ENCODE measurements around the gene MAP3K2.

Gene MAP3K2

GRCh38 chr2:127305990-127306585 lies 81.7 kb downstream of the MAP3K2 start:
- DNase-seq (ENCODE audit: extremely low read depth in 1 of 2, low read depth in 1 of 2): no peak

- DNase-seq (ENCODE audit: extremely low read depth in 1 of 2, low read depth in 1 of 2): no peak
These were observed 85.6 kb downstream of the MAP3K2 start for GRCh38 chr2:127302168-127302567.

GRCh38 chr2:127293748-127294562 lies 93.8 kb downstream of the MAP3K2 start, which contains the start of gene ERCC3:
ERCC3 (minus strand) TSS chr2:127294144; CDS start chr2:127294081, 63 bp downstream.
- peak; percentile 35 to 71 for DNase-seq (ENCODE audit: extremely low read depth in 1 of 2, low read depth in 1 of 2)

GRCh38 chr2:127293386-127293747 lies 94.4 kb downstream of the MAP3K2 start:
- DNase-seq (ENCODE audit: extremely low read depth in 1 of 2, low read depth in 1 of 2): no peak

- no peak for DNase-seq (ENCODE audit: extremely low read depth in 1 of 2, low read depth in 1 of 2)
These were observed 99.5 kb downstream of the MAP3K2 start for GRCh38 chr2:127288274-127288673.

GRCh38 chr2:127283275-127283674 lies 104.5 kb downstream of the MAP3K2 start:
- DNase-seq (ENCODE audit: extremely low read depth in 1 of 2, low read depth in 1 of 2): no peak

GRCh38 chr2:127280693-127281092 lies 107.1 kb downstream of the MAP3K2 start:
- DNase-seq (ENCODE audit: extremely low read depth in 1 of 2, low read depth in 1 of 2): no peak

GRCh38 chr2:127279781-127280180 lies 108.0 kb downstream of the MAP3K2 start:
- DNase-seq (ENCODE audit: extremely low read depth in 1 of 2, low read depth in 1 of 2): no peak

GRCh38 chr2:127278959-127279358 lies 108.8 kb downstream of the MAP3K2 start:
- DNase-seq (ENCODE audit: extremely low read depth in 1 of 2, low read depth in 1 of 2): no peak

- DNase-seq (ENCODE audit: extremely low read depth in 1 of 2, low read depth in 1 of 2): no peak
These were observed 110.7 kb downstream of the MAP3K2 start for GRCh38 chr2:127277028-127277427.

- DNase-seq (ENCODE audit: extremely low read depth in 1 of 2, low read depth in 1 of 2): no peak
These were observed 112.0 kb downstream of the MAP3K2 start for GRCh38 chr2:127275789-127276188.

- no peak for DNase-seq (ENCODE audit: extremely low read depth in 1 of 2, low read depth in 1 of 2)
These were observed 112.4 kb downstream of the MAP3K2 start for GRCh38 chr2:127275356-127275755.

GRCh38 chr2:127270663-127271062 lies 117.1 kb downstream of the MAP3K2 start:
- DNase-seq (ENCODE audit: extremely low read depth in 1 of 2, low read depth in 1 of 2): no peak

GRCh38 chr2:127261804-127262406 lies 125.9 kb downstream of the MAP3K2 start:
- no peak for DNase-seq (ENCODE audit: extremely low read depth in 1 of 2, low read depth in 1 of 2)

GRCh38 chr2:127259355-127259754 lies 128.4 kb downstream of the MAP3K2 start:
- DNase-seq (ENCODE audit: extremely low read depth in 1 of 2, low read depth in 1 of 2): no peak

- DNase-seq (ENCODE audit: extremely low read depth in 1 of 2, low read depth in 1 of 2): no peak
These were observed 130.9 kb downstream of the MAP3K2 start for GRCh38 chr2:127256866-127257265.

GRCh38 chr2:127256381-127256780 lies 131.4 kb downstream of the MAP3K2 start:
- no peak for DNase-seq (ENCODE audit: extremely low read depth in 1 of 2, low read depth in 1 of 2)

- no peak for DNase-seq (ENCODE audit: extremely low read depth in 1 of 2, low read depth in 1 of 2)
These were observed 132.1 kb downstream of the MAP3K2 start for GRCh38 chr2:127255721-127256120.

- DNase-seq (ENCODE audit: extremely low read depth in 1 of 2, low read depth in 1 of 2): no peak
These were observed 132.6 kb downstream of the MAP3K2 start for GRCh38 chr2:127255146-127255545.

GRCh38 chr2:127254386-127254981 lies 133.3 kb downstream of the MAP3K2 start:
- DNase-seq (ENCODE audit: extremely low read depth in 1 of 2, low read depth in 1 of 2): no peak

Data from activated CD8-positive, alpha-beta memory T cell treated with anti-CD3 and anti-CD28 coated beads for 1 hour (primary cell).